ENCODE data around the gene CGB5.

CGB5 gene

GRCh38 chr19:49084206-49085019 is 40.8 kb downstream of the CGB5 start:
- no peak for DNase-seq (ENCODE audit: low spot score)

GRCh38 chr19:49085020-49085867 is 41.6 kb downstream of the CGB5 start, which contains the start of gene SNRNP70:
Gene SNRNP70 (plus strand): TSS chr19:49085451. CDS start chr19:49086415, 964 bp downstream.
- H3K4me3 ChIP-seq = peak within 1 kb of the TSS; percentile 92
- H3K27ac ChIP-seq = peak within 1 kb of the TSS; percentile 70 to 94
- peak; percentile 98 for DNase-seq (ENCODE audit: low spot score)
- no peak for TF ChIP-seq CTCF (IDR thresholded peaks at IDR 0.05)

More at GRCh38 chr19:49084206-49085019, 40.8 kb downstream of the CGB5 start:
- Histone ChIP-seq H3K27ac (peak overlapping the region; percentile 70 to 94), H3K4me3 (peak overlapping the region; percentile 92)
- TF ChIP-seq CTCF (IDR thresholded peaks at IDR 0.05) = no peak

- H3K27ac ChIP-seq = peak overlapping the region; percentile 70 to 94
- TF ChIP-seq CTCF (IDR thresholded peaks at IDR 0.05) = no peak
- peak overlapping the region; percentile 92 for H3K4me3 ChIP-seq
- no peak for DNase-seq (ENCODE audit: low spot score)
These were observed 42.2 kb downstream of the CGB5 start for GRCh38 chr19:49085868-49086232.

GRCh38 chr19:49086296-49086695 is 42.6 kb downstream of the CGB5 start:
- H3K27ac ChIP-seq = peak overlapping the region in 1 of 2 donors; percentile 70
- H3K4me3 ChIP-seq = peak overlapping the region; percentile 92
- DNase-seq (ENCODE audit: low spot score) = no peak
- no peak for TF ChIP-seq CTCF (IDR thresholded peaks at IDR 0.05)

GRCh38 chr19:49091391-49092038 is 47.9 kb downstream of the CGB5 start:
- no peak for DNase-seq (ENCODE audit: low spot score)
- no peak for TF ChIP-seq CTCF (IDR thresholded peaks at IDR 0.05)
- Histone ChIP-seq H3K27ac (no peak overlapping the region), H3K4me3 (no peak overlapping the region)

GRCh38 chr19:49092686-49093085 is 49.0 kb downstream of the CGB5 start:
- Histone ChIP-seq H3K27ac (no peak overlapping the region), H3K4me3 (no peak overlapping the region)
- no peak for TF ChIP-seq CTCF (IDR thresholded peaks at IDR 0.05)
- no peak for DNase-seq (ENCODE audit: low spot score)
